Colonic mucosa (tissue), 4 donors: Measurements from ENCODE around the gene CUEDC1. TPM values are rescaled to one million over a fixed set of nuclear protein-coding genes. Genes with fewer than 3 reads are reported as not detected.

Source experiments
- DNase-seq: peaks from one replicate; pipeline ENCODE4 v3.0.0-alpha.2; 2020
- H3K27ac ChIP-seq: fragments of 200-600 bp; one replicate; pipeline ENCODE4 v1.8.0; 2021
- H3K27me3 ChIP-seq: fragments of 200-600 bp; one replicate; pipeline ENCODE4 v1.8.0; 2021
- H3K36me3 ChIP-seq: fragments of 200-600 bp; one replicate; pipeline ENCODE4 v1.8.0; 2021
- H3K4me1 ChIP-seq: fragments of 200-600 bp; one replicate; pipeline ENCODE4 v1.8.0; 2021; ENCODE audit warnings: mild to moderate bottlenecking
- H3K4me3 ChIP-seq: fragments of 200-600 bp; one replicate; pipeline ENCODE4 v1.8.0; 2021
- H3K9ac ChIP-seq, 2 donors: one replicate each; pipeline ENCODE4 v1.7.0; 2013; ENCODE audit warnings: control low read depth in 2 of 2, low read depth in 2 of 2, low read length in 2 of 2
- H3K9me3 ChIP-seq: fragments of 200-600 bp; one replicate; pipeline ENCODE4 v1.8.0; 2021
- intact Hi-C: fragments of 100-400 bp; cut with DNase I; formaldehyde crosslinking; loops from one replicate; pipeline ENCODE4 v1.14.1; 2022
- total RNA-seq, 2 donors: library from RNA; stranded (reverse); fragmentation: NEBNext Ultra II Directional in 1 of 2; extraction: Animal tissue kit (Norgen Biotek cat#: 25700) in 1 of 2; gene quantifications; one replicate each; pipeline ENCODE4 v1.2.1, GENCODE V29; 2021
- TF ChIP-seq, protein P1 (sequence below): fragments of 200-600 bp; IDR thresholded peaks from one replicate; pipeline ENCODE4 v1.8.0; 2022; ENCODE audit warnings: antibody characterized with exemption, mild to moderate bottlenecking
- donor health status: healthy.
- donor health status: DM: no; HTN: no; CAD: no.
- donor health status: DM: no; HTN: no; CAD: no.

The CUEDC1 gene
- total RNA-seq, 2 donors from 2014 or later, result 14.7 to 15.2 TPM

DNA sequence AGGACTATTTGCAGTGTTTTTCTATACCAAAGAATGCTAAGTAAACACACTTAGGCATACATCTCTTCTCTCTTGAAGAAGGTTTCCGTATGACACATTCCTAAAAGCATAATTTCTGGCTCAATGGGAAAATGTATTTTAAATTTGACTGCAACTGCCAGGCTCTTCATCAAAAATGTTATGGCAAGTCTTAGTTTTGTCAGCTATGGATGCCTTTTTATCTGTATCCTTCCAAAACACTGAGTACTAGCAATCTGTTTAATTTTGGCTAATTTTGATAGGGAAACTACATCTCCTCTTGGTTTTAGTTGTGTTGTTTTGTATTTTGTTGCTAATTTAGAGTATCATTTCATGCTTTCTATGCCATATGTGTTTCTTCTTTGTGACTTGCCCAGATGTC is 140.8 kb downstream of the CUEDC1 start:
- Histone ChIP-seq H3K9me3 (no peaks in the 10 kb centered on the region), H3K4me3 (no peak overlapping the region), H3K9ac (no peak overlapping the region), H3K4me1 (no peaks in the 10 kb centered on the region), H3K27me3 (no peaks in the 10 kb centered on the region), H3K27ac (no peak overlapping the region), H3K36me3 (no peaks in the 10 kb centered on the region)
- TF ChIP-seq, protein P1, sequence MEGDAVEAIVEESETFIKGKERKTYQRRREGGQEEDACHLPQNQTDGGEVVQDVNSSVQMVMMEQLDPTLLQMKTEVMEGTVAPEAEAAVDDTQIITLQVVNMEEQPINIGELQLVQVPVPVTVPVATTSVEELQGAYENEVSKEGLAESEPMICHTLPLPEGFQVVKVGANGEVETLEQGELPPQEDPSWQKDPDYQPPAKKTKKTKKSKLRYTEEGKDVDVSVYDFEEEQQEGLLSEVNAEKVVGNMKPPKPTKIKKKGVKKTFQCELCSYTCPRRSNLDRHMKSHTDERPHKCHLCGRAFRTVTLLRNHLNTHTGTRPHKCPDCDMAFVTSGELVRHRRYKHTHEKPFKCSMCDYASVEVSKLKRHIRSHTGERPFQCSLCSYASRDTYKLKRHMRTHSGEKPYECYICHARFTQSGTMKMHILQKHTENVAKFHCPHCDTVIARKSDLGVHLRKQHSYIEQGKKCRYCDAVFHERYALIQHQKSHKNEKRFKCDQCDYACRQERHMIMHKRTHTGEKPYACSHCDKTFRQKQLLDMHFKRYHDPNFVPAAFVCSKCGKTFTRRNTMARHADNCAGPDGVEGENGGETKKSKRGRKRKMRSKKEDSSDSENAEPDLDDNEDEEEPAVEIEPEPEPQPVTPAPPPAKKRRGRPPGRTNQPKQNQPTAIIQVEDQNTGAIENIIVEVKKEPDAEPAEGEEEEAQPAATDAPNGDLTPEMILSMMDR, result no peak
- intact Hi-C loops, result no loop called here
- no peak for DNase-seq

DNA sequence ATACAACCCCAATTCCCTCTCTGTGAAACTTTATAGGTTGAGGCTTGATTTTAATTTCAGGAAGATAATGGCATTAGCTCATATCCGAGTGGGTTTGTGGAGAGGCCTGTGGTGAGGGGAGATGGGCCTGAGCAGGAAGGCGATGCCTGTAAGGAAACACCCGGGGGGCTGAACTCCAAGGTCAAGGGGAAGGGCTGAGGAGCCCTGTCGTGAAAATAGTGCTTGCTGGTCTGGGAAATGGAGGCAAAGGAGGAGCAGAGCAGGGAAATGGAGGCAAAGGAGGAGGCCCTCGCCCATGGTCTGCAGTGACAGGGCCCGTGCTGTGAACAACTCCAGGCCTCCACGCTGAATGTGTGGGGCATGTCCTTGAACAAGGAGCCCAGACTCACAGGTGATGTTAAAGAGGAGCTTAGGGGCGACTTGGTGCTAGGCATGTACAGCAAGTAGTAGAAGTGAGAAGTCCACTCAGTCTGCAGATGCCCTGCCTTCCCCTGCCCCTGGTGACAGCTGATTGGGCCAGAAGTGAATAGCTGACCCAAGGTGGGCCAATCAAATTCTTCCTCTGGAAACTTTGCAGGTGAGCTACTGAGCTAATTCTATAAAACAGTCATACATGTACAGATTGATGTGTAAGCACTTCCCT is 143.5 kb downstream of the CUEDC1 start:
- H3K36me3 ChIP-seq, result no peaks in the 10 kb centered on the region
- H3K9me3 ChIP-seq, result no peaks in the 10 kb centered on the region
- H3K4me1 ChIP-seq, result no peaks in the 10 kb centered on the region
- DNase-seq, result no peak
- H3K4me3 ChIP-seq, result no peak overlapping the region
- no peak overlapping the region for H3K9ac ChIP-seq
- TF ChIP-seq, protein P1, result no peak
- intact Hi-C loops, result no loop called here
- no peak overlapping the region for H3K27ac ChIP-seq
- H3K27me3 ChIP-seq, result no peaks in the 10 kb centered on the region

Other genes starting within 250 kb of the CUEDC1 start
- not detected for gene CCDC182, start 210.1 kb downstream of the CUEDC1 start, total RNA-seq
- gene MRPS23, start 105.4 kb downstream of the CUEDC1 start, total RNA-seq, result 10 to 100 TPM; 19.3 to 43.6 TPM
- gene VEZF1, start 32.8 kb upstream of the CUEDC1 start, total RNA-seq, result 10 to 100 TPM; 35.7 to 52.8 TPM
- gene SRSF1, start 51.8 kb upstream of the CUEDC1 start, total RNA-seq, result 100 to 1,000 TPM; 173 to 315 TPM
- 10 to 100 TPM; 34.3 to 41.2 TPM for gene DYNLL2, start 128.0 kb upstream of the CUEDC1 start, total RNA-seq
- not detected for gene OR4D1, start 193.0 kb upstream of the CUEDC1 start, total RNA-seq
- not detected for gene OR4D2, start 211.6 kb upstream of the CUEDC1 start, total RNA-seq
- not detected for gene EPX, start 237.3 kb upstream of the CUEDC1 start, total RNA-seq